GM12878 (cell line): ENCODE measurements around the gene GRIFIN. TPM values are rescaled to one million over a fixed set of nuclear protein-coding genes. Genes with fewer than 3 reads are reported as not detected.

Experiments used
- ATAC-seq: fragments of 200-7000 bp; cut with Tn5 transposase; 3 replicates; pipeline ENCODE4 v1.9.1; 2020; ENCODE audit warnings: mild to moderate bottlenecking, moderate library complexity
- BruUV-seq: library from RNA; stranded (reverse); fragments of 400-500 nt; replicated peaks from 2 replicates; lab custom pipeline; 2021; lab: Mats Ljungman, UMichigan
- CTCF ChIA-PET: fragments of 300-600 bp; sonication (Branson Sonifier 250); formaldehyde crosslinking; extraction: SDS; loops from one replicate; lab custom pipeline; 2021; ENCODE audit warnings: inconsistent platforms; lab: Yijun Ruan, JAX
- POLR2A ChIA-PET: fragments of 350-600 bp; formaldehyde crosslinking; extraction: SDS; loops from one replicate; lab custom pipeline; 2021; ENCODE audit warnings: inconsistent platforms; lab: Charles Lee
- RAD21 ChIA-PET: fragments of 300-600 bp; sonication (Branson Sonifier 250); formaldehyde crosslinking; loops from one replicate; lab custom pipeline; 2023; ENCODE audit warnings: antibody characterized with exemption; ENCODE audit not compliant: unreplicated experiment; lab: Charles Lee
- SMC1A ChIA-PET: fragments of 300-600 bp; sonication (Branson Sonifier 250); formaldehyde crosslinking; loops from one replicate; lab custom pipeline; 2023; ENCODE audit not compliant: unreplicated experiment, uncharacterized antibody; lab: Charles Lee
- DNase-seq: peaks from one replicate; pipeline ENCODE4 v3.0.0-alpha.2; 2011; ENCODE audit warnings: low read depth, low spot score
- FAIRE-seq: peaks from 3 replicates; lab custom pipeline; 2011; peaks lifted over from hg19 to GRCh38; lab: Jason Lieb, UNC
- H2AFZ ChIP-seq: 2 replicates; pipeline ENCODE4 v1.6.0; 2011; ENCODE audit warnings: low read depth, low read length, control low read depth; ENCODE audit not compliant: control insufficient read depth
- H3K27ac ChIP-seq: 2 replicates; pipeline ENCODE4 v1.5.1; 2011; ENCODE audit warnings: control low read depth; ENCODE audit not compliant: control insufficient read depth, insufficient read depth
- H3K27me3 ChIP-seq, 2 experiments: replicated peaks in 1 of 2; 2 replicates each; pipeline versions ENCODE4 v1.6.0 to v1.6.1; 2011; ENCODE audit warnings: low read length in 1 of 2; ENCODE audit not compliant: control insufficient read depth in 2 of 2, insufficient read depth in 2 of 2
- H3K36me3 ChIP-seq, 2 experiments: 2 replicates each; pipeline ENCODE4 v1.5.1; 2011; ENCODE audit warnings: low read length in 1 of 2; ENCODE audit not compliant: control insufficient read depth in 2 of 2, insufficient read depth in 2 of 2
- H3K4me1 ChIP-seq: 2 replicates; pipeline ENCODE4 v1.6.1; 2011; ENCODE audit warnings: mild to moderate bottlenecking, low read length, moderate library complexity, mixed read lengths; ENCODE audit not compliant: control insufficient read depth, insufficient read depth
- H3K4me2 ChIP-seq: 2 replicates; pipeline ENCODE4 v1.6.0; 2011; ENCODE audit warnings: control low read depth; ENCODE audit not compliant: control insufficient read depth, insufficient read depth
- H3K4me3 ChIP-seq: fragments of 200-600 bp; sonication (generic); 2 replicates; pipeline ENCODE4 v1.5.1; 2016
- H3K79me2 ChIP-seq: 2 replicates; pipeline ENCODE4 v1.6.0; 2011; ENCODE audit warnings: low read length; ENCODE audit not compliant: control insufficient read depth, insufficient read depth
- H3K9ac ChIP-seq: 2 replicates; pipeline ENCODE4 v1.8.0; 2011; ENCODE audit warnings: low read length, control low read depth, mixed read lengths; ENCODE audit not compliant: control insufficient read depth, insufficient read depth
- H3K9me3 ChIP-seq: replicated peaks from 3 replicates; pipeline ENCODE4 v1.5.1; 2011; ENCODE audit warnings: mild to moderate bottlenecking, low read length; ENCODE audit not compliant: control insufficient read depth, insufficient read depth
- H4K20me1 ChIP-seq: 2 replicates; pipeline ENCODE4 v1.6.0; 2011; ENCODE audit not compliant: control insufficient read depth, insufficient read depth
- BCL11A ChIP-seq: IDR thresholded peaks from 2 replicates; pipeline ENCODE4 v1.6.1; 2011; ENCODE audit warnings: low read depth, low read length
- CBFB ChIP-seq: IDR thresholded peaks from 2 replicates; pipeline ENCODE4 v1.6.1; 2016; ENCODE audit warnings: antibody characterized with exemption, low read depth
- DPF2 ChIP-seq: fragments of 450-650 bp; IDR thresholded peaks from 2 replicates; pipeline ENCODE4 v1.6.1; 2017; ENCODE audit warnings: mild to moderate bottlenecking
- KLF5 ChIP-seq: fragments of 450-650 bp; IDR thresholded peaks from 2 replicates; pipeline ENCODE4 v1.6.1; 2014; ENCODE audit warnings: mild to moderate bottlenecking; ENCODE audit not compliant: partially characterized antibody
- PAX8 ChIP-seq: fragments of 450-650 bp; IDR thresholded peaks from 2 replicates; pipeline ENCODE4 v1.6.1; 2017; ENCODE audit warnings: mild to moderate bottlenecking, moderate library complexity
- RBBP5 ChIP-seq: fragments of 200-600 bp; sonication (generic); conservative IDR thresholded peaks from 2 replicates; pipeline ENCODE4 v1.6.1; 2016
- SREBF1 ChIP-seq: IDR thresholded peaks from 2 replicates; pipeline ENCODE4 v1.6.1; 2012; ENCODE audit warnings: mild to moderate bottlenecking, low read length
- SUPT20H ChIP-seq: IDR thresholded peaks from 2 replicates; pipeline ENCODE4 v1.6.1; 2011; ENCODE audit warnings: low read depth, mild to moderate bottlenecking, low read length, moderate library complexity, borderline replicate concordance; ENCODE audit not compliant: control insufficient read depth
- WGBS: methylation state at CpG from one replicate; pipeline ENCODE4 v1.1.6; 2016; ENCODE audit warnings: low lambda C conversion rate; ENCODE audit not compliant: insufficient replicate concordance, insufficient coverage; ENCODE audit errors: missing lambda C conversion rate; 5-methylcytosine and 5-hydroxymethylcytosine counted together
- in situ Hi-C: fragments of 300-500 bp; cut with MboI; formaldehyde crosslinking; loops from 9 replicates; pipeline ENCODE4 v1.14.3; 2018; ENCODE audit warnings: mixed read lengths
- intact Hi-C: fragments of 100-400 bp; cut with micrococcal nuclease; formaldehyde crosslinking; loops from one replicate; pipeline ENCODE4 v1.14.2; 2022; ENCODE audit not compliant: unreplicated experiment
- polyA plus RNA-seq, 11 experiments: library from polyadenylated mRNA; depleted of rRNA in 4 of 11; unstranded in 6 of 11; stranded (reverse) in 5 of 11; fragments of >200 nt; fragmentation: Nextera tagmentation in 4 of 11; fragmentation: Illumina TruSeq in 1 of 11; extraction: Ambion mirVana in 4 of 11; extraction: Trizol in 1 of 11; gene quantifications; 1 replicate in 1 of 11; 2 replicates in 10 of 11; pipeline versions ENCODE4 v1.2.1 to v1.2.3, GENCODE V29; 2011 to 2016; ENCODE audit warnings: inconsistent platforms in 2 of 11, missing spikeins in 2 of 11, low read depth in 1 of 11
- total RNA-seq, 4 experiments: library from RNA; depleted of rRNA in 3 of 4; stranded (reverse); fragments of >200 nt in 3 of 4; fragmentation: Illumina TruSeq in 1 of 4; extraction: Trizol in 1 of 4; gene quantifications; 2 replicates each; pipeline versions ENCODE4 v1.2.1 to v1.2.3, GENCODE V29; 2013 to 2021
- TF ChIP-seq, protein P1 (sequence below): IDR thresholded peaks from 2 replicates; pipeline ENCODE4 v1.6.1; 2012; ENCODE audit warnings: improper control_type of control experiment, low read depth, low read length; ENCODE audit not compliant: insufficient replicate concordance

GRIFIN gene
- total and polyA plus RNA-seq, 10 of the 15 experiments (the other 5 are each of a cell fraction or from before 2014, with no cell fraction given), result not detected

DNA sequence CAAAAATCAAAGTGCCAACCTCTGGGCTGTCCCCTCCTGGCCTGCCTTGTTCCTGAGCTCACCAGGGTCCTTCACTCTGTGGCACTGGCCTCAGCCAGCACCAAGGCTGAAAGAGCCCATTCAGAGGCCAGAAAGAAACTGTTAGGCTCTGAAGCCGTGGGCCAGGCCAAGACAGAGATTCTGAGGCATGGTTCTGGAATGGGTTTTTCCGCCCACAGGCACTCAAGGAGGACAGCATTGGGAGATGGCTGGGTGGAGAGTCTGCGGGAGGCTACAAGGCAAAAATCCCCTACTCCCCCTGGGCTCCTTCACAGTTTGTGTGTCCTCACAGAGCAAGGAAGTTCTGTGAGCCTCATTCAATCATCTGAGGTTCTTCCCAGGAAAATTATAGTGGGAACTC lies 31.7 kb downstream of the GRIFIN start:
- no peaks in the 10 kb centered on the region for H3K27me3 ChIP-seq
- DNase-seq (no peak), ATAC-seq (no peak), FAIRE-seq (no peak)
- ChIA-PET POLR2A (no interaction called here), RAD21 (no interaction called here), CTCF (no interaction called here), SMC1A (no interaction called here)
- 62% methylated on average over 3 of the region's 3 CpGs for WGBS
- H3K9me3 ChIP-seq, result no peaks in the 10 kb centered on the region
- TF ChIP-seq CBFB (no peak), RBBP5 (no peak), PAX8 (no peak), DPF2 (no peak), SREBF1 (no peak), SUPT20H (no peak), BCL11A (no peak), KLF5 (no peak)
- TF ChIP-seq, protein P1, sequence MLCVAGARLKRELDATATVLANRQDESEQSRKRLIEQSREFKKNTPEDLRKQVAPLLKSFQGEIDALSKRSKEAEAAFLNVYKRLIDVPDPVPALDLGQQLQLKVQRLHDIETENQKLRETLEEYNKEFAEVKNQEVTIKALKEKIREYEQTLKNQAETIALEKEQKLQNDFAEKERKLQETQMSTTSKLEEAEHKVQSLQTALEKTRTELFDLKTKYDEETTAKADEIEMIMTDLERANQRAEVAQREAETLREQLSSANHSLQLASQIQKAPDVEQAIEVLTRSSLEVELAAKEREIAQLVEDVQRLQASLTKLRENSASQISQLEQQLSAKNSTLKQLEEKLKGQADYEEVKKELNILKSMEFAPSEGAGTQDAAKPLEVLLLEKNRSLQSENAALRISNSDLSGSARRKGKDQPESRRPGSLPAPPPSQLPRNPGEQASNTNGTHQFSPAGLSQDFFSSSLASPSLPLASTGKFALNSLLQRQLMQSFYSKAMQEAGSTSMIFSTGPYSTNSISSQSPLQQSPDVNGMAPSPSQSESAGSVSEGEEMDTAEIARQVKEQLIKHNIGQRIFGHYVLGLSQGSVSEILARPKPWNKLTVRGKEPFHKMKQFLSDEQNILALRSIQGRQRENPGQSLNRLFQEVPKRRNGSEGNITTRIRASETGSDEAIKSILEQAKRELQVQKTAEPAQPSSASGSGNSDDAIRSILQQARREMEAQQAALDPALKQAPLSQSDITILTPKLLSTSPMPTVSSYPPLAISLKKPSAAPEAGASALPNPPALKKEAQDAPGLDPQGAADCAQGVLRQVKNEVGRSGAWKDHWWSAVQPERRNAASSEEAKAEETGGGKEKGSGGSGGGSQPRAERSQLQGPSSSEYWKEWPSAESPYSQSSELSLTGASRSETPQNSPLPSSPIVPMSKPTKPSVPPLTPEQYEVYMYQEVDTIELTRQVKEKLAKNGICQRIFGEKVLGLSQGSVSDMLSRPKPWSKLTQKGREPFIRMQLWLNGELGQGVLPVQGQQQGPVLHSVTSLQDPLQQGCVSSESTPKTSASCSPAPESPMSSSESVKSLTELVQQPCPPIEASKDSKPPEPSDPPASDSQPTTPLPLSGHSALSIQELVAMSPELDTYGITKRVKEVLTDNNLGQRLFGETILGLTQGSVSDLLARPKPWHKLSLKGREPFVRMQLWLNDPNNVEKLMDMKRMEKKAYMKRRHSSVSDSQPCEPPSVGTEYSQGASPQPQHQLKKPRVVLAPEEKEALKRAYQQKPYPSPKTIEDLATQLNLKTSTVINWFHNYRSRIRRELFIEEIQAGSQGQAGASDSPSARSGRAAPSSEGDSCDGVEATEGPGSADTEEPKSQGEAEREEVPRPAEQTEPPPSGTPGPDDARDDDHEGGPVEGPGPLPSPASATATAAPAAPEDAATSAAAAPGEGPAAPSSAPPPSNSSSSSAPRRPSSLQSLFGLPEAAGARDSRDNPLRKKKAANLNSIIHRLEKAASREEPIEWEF, result no peak
- no peak overlapping the region for H3K4me3 ChIP-seq
- no peaks in the 10 kb centered on the region for H3K36me3 ChIP-seq
- no peaks in the 10 kb centered on the region for H3K79me2 ChIP-seq
- H4K20me1 ChIP-seq, result 0 out of 2 replicates have a peak, but pooled peaks cover 3% of the 10 kb centered on the region
- intact Hi-C loops, result no loop called here
- in situ Hi-C loops, result no loop called here
- BruUV-seq, result no TSS peak
- no peaks in the 10 kb centered on the region for H3K4me1 ChIP-seq
- H3K4me2 ChIP-seq, result no peak overlapping the region
- H2AFZ ChIP-seq, result no peak overlapping the region
- no peak overlapping the region for H3K9ac ChIP-seq
- H3K27ac ChIP-seq, result no peak overlapping the region
